Activated CD4-positive, alpha-beta T cell treated with anti-CD3 and anti-CD28 coated beads for 48 hours (primary cell): ENCODE data around the gene DHRS13.
A peak's percentile ranks its signal among the peaks of the same experiment; 100 is the strongest.

ENCODE experiments used
- DNase-seq: peaks from one replicate; pipeline ENCODE4 v3.0.0-alpha.2; 2020

Gene DHRS13

DNA sequence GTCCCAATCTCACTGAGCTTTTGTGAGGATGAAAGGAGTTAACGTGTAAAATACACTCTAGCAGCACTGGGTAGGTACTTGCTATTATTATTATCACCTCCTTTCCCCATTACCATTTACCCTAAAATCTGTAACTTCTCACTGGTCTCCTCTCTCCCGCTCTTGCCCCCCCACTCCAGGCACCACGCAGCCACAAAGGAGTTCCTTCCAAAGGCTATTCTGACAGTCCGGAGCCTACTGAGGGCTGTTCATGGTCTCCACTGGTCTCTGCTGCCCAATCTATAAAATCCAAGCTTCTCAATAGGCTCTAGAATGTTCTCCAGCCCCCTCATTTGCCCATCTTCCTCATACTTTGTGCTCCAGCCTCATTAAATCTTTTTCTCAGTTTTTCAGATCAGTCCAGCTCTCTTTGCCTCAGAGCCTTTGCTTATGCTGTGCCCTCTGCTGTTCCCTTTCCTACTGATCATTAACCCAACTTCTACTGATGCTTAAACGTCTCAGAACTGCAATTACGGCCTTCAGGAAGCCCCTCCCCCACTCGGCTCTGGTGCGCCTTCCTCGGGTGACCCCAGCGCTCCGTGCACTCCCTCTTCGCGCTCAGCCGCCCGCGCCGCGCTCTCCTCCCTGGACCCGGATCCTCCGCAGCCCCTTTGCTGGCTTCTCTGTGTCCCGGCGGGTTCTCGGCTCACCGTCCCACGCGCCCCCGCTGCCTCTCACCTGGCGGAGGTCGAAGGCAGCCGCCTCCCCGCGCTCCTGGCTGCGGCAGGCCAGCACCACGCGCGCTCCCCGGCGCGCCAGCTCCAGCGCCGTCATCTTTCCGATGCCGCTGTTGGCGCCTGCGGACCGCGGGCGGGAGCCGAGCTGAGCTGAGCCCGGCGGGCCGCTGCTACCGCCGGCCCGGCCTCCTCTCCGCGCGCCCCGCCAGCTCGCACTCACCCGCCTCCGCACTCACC is 737 bp downstream of the DHRS13 start:
- DNase-seq: peak; percentile 70

DNA sequence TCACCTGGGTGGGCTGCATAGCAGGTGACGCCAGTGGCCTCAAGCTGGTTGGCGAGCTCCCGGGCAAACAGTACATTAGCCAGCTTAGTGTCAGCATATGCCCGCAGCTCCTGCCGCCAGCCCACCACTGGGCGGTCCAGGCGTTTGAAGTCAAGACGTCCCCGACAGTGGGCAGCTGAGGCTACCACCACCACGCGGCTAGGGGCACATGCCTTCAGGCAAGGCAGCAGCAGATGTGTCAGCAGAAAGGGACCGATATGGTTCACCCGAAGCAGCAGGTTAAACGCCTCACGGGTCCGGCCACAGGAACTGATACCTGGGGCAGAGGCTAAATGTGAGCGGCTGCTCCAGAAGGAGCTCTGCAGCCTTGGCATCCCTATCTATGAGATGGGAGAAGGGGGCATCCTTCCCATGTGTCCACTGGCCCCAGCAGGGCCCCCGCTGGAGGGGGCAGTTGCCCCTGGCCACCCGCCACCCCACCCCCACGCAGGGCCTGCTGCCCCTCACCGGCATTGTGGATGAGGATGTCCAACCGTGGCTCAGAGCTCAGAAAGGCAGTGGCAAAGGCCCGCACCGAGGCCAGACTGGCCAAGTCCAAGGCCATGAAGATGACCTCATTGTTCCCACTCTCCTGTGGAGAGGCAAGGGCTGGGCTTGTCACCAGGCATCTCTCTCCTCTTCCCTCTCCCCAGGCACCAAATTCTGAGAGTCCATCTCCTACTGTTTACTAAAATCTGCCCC is 1.7 kb downstream of the DHRS13 start:
- no peak for DNase-seq

DNA sequence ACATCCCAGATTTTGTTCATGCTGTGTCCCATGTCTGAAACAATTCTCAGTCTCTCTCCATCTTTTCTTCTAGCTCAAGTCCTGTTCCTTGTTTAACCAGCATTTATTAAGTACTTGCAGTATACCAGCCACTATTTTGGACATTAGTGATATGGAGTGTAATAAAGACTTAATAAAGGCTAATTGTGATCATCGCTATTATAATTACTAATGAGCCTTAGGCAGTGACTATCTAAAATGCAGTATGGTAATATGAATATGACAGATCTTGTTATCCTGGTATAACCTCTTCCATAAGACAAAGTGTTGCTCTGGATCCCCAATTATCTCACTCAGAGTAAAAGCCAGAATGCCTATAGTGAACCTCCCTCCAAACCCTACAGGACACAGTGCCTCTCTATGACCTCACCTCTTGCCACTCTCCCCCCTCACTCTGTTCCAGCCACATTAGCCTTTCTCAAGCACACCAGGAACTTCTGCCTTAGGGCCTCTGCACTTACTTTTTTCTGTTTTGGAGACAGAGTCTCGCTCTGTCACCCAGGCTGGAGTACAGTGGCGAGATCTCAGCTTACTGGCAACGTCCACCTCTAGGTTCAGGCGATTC is 3.6 kb downstream of the DHRS13 start:
- DNase-seq: no peak

DNA sequence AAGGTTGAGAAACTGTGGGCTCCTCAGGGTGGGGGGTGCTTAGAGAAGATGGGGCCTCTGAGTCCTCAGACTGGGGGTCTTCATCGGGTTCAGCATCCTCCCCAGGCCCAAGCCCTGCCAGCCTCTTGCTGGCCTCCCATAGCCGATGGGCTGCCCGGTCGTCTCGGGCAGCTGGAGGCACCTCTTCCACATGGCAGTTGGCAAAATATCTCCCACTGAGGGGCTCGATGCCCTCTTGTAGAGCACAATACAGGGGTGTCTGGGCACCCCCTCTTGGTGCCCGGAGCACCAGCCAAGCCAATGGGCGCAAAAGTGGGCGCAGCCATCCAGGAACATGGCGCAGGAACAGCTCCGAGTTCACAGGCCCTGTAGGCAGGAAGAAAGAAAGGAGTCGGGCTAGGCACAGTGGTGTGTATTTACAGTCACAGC is 4.3 kb downstream of the DHRS13 start:
- DNase-seq: no peak

DNA sequence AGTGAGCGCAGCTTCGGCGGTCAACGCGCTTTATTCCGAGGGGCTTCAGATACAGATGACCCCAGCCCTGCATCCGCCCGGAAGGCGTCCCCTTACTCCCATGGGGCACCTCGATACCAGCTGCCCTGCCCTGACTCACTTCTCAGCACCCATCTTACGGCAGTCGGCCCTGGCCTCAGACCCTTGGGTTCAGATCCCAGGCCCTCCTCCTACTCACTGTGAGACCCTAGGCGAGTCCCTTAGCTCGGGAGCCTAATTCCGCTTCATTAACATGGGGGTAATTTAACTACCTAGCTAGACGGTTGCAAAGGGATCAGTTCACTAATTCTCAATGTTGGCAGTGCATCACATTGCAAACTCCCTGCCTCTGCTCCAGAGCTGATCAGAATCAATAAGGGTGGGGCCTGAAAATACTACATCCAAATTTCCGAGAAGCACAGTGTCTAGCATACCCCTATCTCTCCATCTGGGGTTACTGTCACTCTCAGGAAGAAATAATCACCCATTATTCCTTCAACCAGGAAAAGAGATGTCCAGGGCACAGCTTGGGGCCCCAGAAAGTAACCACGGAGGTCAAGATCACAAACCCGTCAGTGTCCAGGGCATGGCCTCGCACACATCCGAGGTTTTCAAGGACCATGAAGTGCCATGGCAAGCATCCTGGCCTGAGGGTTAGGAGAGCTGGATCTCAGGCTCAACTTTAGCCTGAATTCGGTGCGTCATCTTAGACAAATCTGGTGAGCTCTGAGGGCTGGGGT is 4.9 kb downstream of the DHRS13 start:
- DNase-seq: no peak

DNA sequence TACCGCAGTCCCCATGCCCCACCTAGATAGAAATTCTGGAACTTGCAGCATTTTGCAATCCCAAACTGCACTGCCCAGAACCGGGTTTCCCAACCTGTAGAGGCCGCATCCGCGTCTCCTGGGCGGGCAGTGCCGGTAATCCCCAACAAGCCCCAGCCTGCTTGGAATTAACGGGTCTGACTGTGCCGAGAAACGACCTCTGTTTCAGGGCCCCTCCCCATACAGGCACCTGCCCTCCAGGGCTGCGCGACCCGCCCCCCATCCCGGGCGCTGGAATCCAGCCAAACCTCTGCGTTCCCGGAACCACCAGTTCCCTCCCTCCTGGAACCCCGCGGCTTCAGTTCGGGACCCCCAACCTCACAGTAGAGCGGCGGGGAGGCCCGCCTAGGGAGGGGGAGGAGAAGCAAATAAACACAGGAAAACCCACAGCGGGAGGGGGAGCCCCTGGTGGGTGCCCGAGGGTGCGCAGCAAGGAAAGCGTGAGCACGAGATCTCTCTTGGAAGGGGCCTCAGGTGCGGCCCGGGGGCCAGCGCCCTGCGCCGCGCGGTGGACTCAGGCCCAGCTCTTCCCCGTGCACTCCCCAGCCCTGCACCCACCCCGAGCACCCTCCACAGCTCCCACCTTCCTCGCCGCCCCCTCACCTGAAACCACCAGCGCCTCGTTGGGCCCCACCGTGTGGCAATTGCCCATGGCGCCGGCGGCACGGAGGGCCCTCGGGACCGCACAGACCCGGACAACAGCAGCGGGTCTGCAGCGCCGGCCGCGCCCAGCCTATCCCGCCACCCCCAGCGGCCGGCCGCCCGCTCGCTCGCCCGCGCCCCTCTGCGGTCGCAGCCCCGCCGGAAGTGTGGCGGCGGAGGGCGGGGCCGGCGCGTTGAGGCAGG is 5.8 kb downstream of the DHRS13 start, which contains the start of gene FLOT2:
Gene FLOT2, minus strand, starts transcription at position 850 of the 885 bp plus-strand sequence. Its CDS starts 159 bp downstream, at position 691.
- peak; percentile 78 for DNase-seq

DNA sequence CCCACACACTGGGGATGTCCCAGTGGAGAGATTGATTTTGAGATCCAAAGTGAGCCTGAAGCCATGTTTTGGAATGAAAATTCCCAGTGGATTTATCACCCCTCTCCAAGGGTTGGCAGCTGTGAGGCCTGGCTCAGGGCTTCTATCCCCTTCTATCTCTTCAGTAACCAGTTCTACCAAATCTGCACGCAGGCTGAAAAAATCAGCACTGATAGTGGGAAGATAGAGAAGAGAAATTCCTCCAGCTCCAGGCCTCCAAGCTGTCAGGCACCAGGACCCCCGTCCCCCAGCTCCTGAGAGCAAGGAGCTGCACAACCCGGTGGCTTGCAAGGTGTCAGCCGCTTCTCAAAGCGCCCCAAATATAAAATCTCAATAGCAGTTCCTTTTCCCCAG is 6.4 kb downstream of the DHRS13 start:
- no peak for DNase-seq

DNA sequence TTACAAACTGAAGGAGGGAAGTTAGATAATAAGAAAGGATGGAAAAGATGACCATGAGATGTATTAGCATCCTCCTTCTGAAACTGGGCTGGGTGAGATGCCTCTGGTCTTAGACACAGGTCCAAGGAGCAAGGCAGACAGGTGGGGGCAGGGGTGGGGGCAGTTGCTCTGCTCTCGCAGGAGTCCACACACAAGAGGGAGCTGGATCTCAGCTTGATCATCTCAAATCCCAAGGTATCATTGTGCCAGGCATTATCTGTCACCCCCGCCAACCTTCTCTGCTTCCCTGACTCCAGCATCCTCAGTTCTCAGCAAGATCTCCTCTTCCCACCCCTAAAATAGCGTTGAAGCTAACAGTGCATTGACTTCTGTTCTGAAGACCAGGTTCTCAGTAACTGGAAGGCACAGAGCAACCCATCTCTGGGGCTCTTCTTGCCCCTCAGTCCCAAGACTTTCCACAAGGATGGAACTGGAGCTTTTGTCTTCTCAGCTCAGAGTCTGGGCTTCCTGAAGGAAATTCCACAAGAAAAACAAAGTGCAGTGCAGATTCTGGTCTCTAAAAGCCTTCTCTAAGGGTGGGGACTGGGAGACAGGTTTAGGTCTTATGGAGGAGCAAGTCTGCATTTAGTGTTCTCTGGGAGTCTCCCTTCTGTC is 7.0 kb downstream of the DHRS13 start:
- no peak for DNase-seq

DNA sequence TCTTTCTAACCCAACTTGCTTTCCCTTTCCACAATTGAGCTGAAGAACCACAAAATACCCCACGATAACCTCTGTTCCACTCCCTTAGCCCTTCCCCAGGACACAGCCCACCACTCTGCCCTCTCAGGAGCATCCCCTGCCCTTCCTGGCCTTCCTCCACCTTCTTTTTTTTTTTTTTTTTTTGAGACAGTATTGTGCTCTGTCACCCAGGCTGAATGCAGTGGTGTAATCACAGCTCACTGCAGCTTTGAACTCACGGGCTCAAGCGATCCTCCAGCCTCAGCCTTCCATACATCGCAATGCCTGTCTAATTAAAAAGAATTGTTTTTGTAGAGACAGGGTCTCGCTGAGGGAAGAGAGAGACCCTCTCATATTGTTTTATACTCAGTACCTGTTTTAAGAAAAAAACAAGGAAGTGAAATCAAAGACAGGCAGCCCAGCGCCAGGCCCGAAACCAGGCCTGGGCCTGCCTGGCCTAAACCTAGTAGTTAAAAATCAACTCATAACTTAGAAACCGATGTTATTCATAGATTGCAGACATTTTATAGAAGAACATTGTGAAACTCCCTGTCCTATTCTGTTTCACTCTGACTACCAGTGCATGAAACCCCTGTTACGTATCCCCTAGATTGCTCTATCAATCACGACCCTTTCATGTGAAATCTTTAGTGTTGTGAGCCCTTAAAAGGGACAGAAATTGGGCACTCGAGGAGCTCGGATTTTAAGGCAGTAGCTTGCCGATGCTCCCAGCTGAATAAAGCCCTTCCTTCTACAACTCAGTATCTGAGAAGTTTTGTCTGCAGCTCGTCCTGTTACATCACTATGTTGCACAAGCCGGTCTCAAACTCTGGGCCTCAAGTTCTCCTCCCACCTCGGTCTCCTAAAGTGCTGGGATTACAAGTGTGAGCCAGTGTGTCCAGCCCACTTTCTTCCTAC is 9.4 kb downstream of the DHRS13 start:
- DNase-seq: peak; percentile 58

DNA sequence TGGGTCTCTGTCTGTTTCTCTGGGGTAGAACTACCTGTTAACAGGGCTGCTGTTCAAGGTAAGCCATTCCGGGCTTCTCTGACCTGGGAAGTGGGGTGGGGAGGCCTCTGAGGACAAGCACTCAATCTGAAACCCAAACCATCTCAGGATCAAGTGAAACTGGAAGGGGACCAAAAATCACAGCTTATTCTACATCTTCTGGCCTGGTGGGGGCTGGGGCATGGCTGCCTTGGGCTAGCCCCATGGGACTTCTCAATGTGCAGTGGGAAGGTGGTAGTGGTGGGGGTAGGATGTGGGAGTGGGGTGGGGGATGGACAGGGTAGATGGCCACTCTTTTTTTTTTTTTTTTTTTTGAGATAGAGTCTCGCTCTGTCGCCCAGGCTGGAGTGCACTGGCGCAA is 10.9 kb downstream of the DHRS13 start:
- DNase-seq: no peak

DNA sequence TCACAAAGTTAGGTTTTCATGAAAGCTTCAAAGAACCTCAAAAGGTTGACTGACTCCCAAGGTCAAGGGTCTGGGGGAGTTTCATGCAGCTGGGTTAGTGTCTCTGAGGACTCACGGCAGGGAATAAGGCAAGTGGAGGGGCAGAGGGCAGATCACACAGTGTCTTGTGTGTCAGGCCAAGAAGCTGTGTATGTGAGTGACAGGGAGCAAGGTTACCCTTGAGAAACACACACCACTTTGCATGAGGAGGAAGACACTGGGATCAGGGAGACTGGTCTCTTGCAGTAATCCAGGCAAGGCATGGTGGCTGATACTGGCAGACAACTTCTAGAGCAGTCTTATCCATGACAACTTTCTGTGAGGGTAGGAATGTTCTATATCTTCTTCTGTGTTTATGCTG is 11.7 kb downstream of the DHRS13 start:
- no peak for DNase-seq

DNA sequence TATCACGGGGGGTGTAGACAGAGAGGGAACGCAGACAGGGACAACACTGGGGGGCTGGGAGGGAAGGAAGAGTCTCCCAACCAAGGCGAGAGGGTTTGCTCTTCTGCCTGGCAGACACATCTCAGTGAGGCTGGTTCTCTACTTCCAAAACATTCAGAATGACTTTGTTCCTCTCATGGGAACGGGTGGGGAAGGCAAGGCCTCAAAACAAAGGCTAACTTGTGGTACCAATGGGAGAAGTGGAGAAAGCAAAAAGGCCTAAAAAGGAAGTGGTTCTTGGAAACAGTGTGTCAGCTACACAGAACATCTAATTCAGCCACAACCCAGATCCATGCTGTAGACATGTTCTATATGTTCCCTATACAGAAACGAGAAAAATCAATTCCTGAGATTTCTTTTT is 12.9 kb downstream of the DHRS13 start:
- no peak for DNase-seq

DNA sequence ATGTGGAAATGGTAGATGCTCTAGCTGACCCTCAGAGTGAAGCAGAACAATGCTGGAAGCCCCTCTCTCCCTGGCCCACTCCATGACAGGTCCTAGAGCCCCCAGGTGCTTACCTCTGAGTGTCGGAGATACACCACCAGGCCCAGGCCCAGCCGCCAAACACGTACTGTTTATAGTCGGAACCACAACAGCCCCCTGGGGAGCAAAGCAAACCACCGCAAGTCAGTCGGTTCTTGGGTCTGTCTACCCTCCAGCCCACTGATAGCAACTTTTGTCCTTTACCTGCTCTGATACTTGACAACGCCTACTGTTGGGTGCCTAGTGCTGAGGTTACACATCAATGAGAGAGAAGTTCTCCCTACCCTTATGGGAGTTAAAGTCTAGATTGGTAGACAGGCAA is 14.0 kb downstream of the DHRS13 start:
- DNase-seq: no peak

DNA sequence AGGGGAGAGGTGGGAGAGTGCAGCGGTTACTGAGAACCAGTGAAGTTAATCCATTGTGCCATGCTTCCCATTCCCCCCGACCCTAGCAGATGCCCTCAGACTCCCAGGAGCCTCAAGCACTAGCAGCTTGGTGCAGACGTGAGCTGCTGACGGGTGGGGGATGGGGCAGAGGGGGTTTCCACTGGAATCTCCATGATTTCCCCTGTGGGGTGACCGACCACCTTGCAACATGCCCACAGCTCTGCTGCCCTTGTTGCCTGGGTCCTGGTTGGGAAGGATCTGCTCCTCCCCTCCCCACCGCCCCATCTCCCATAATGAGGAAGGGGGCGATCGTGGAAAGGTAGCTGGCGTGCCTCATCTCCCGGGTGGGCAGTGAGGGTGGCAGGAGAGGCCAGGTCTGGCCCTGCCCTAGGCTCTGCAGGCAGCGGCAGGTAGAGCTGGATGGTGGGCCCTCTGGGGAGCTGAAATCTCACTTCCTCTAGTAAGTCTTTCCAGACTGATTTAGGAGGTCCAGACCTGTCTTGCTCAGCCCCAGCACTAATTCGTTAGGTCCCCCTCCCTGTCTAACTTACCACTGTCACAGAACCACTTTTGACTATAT is 14.9 kb downstream of the DHRS13 start:
- no peak for DNase-seq

DNA sequence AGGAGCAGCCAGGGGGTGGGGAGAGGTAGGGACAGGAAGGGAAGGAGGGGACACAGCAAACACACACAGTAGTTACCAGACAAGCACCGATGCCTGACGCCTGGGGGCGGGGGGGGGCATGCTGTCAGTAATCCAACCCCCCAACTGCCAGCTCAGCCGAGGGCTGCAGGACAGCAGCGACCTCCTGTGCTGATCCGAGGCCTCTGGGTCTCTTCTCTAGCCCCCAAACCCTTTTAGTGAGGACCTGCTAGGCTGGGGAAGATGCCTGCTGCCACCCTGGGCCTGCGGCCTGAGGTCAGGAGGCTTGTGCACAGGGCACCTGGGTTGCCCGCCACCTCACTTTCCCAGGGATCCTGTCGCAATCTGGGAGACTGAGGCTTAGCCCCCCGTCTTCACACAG is 16.9 kb downstream of the DHRS13 start:
- no peak for DNase-seq

DNA sequence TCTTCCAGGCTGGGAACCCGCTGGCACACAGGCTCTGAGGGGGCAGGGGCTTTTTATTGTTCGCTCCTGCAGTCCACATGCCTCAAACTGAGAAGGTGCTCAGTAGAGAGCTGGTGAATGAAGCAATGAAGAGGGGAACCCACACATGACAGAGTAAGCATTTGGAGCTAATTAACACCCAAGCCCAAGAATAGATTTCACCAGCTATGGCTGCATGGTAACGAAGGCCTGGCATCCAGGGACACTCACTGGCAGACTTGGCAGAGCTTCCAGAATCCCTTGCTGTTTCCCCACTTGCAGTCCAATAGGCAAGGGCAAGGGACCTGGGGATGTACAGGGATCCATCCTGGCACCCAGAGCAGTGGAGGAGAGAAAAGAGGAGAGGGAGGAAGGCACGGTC is 17.5 kb downstream of the DHRS13 start:
- no peak for DNase-seq

DNA sequence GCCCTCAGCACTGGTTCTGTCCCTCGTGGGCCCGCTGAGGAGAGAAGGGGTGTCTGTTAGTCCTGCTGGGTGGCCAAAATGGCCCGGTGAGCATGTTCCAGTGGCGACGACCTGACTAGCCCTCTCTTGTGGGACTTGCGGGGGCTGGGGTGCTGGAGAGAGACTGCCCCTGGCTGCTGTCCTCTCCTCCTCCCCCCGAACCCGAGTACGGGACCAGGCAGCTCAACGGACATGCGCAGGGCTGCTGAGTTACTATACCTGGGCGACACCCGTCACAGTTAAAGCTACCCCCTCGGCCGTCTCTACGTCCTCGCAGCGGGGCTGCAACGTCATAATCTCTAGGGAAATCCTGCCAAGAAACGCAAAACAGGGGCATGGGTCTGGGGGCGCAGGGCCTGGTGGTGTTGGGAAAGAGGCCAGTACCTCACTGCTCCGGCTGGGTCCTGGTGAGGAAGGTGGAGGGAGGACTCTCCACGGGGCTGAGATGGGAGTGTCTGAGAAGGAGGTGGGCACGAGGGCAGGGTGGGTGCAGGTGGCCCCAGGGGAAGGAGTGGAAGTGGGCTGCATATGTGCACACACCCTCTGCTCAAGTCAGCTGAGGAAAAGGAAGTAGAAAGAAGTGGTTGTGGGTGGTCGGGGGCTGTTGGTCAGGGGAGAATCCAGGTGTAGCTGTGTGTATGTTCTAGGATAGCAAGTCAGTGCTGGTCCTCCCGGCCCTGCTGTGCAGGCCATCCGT is 18.7 kb downstream of the DHRS13 start:
- DNase-seq: no peak

DNA sequence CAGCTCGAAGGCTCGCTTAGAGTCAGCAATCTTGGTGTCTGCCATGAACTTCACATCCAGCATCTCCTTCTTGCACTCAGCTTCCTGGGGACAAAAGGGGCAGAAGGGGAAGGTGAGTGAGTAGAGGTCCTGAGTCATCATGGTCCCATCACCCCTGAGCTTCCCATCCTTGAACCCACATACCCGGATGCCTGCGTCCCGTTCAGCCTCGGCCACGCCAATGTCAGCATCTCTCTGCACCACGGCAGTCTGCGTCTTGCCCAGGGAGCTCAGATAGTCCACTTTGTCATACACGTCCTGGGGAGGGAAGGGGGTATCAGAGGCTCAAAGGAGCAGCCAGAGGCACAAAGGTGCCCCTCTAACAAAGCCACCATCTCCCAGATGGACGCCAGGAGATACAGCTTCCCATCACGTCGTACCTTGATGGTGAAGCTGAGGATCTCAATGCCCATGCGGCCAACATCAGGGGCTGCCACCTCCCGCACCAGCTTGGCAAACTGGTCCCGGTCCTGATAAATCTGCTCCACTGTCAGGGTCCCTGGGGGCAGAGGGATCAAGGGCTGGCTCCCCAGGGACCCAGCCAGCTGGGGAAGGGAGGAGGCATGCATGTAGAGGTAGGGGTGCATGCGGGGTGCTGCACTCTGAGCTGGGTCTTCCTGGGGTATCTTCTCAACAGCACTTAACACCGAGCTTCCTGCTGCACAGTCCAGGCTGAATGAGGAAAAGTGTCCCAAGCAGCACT is 20.6 kb downstream of the DHRS13 start:
- DNase-seq: no peak
